ENCODE results near the gene ARSH.
"Not testable (repeated sequence)": the region's sequence is repeated elsewhere in the genome, so short reads cannot be mapped to it uniquely, and the experiment has no call there.

GRCh38 chrX:2963992-2964794 is 42.2 kb upstream of the ARSH start:
- TF ChIP-seq, protein P1, sequence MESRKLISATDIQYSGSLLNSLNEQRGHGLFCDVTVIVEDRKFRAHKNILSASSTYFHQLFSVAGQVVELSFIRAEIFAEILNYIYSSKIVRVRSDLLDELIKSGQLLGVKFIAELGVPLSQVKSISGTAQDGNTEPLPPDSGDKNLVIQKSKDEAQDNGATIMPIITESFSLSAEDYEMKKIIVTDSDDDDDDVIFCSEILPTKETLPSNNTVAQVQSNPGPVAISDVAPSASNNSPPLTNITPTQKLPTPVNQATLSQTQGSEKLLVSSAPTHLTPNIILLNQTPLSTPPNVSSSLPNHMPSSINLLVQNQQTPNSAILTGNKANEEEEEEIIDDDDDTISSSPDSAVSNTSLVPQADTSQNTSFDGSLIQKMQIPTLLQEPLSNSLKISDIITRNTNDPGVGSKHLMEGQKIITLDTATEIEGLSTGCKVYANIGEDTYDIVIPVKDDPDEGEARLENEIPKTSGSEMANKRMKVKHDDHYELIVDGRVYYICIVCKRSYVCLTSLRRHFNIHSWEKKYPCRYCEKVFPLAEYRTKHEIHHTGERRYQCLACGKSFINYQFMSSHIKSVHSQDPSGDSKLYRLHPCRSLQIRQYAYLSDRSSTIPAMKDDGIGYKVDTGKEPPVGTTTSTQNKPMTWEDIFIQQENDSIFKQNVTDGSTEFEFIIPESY (IDR thresholded peaks at IDR 0.05; ENCODE audit: extremely low read depth, insufficient replicate concordance, low read length) = not testable (repeated sequence)
- TF ChIP-seq, protein P2, sequence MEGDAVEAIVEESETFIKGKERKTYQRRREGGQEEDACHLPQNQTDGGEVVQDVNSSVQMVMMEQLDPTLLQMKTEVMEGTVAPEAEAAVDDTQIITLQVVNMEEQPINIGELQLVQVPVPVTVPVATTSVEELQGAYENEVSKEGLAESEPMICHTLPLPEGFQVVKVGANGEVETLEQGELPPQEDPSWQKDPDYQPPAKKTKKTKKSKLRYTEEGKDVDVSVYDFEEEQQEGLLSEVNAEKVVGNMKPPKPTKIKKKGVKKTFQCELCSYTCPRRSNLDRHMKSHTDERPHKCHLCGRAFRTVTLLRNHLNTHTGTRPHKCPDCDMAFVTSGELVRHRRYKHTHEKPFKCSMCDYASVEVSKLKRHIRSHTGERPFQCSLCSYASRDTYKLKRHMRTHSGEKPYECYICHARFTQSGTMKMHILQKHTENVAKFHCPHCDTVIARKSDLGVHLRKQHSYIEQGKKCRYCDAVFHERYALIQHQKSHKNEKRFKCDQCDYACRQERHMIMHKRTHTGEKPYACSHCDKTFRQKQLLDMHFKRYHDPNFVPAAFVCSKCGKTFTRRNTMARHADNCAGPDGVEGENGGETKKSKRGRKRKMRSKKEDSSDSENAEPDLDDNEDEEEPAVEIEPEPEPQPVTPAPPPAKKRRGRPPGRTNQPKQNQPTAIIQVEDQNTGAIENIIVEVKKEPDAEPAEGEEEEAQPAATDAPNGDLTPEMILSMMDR (IDR thresholded peaks at IDR 0.05 in 2 of 3, conservative IDR thresholded peaks at IDR 0.05 in 1 of 3; ENCODE audit: borderline replicate concordance in 1 of 3, insufficient read depth in 1 of 3, low read depth in 2 of 3, low read length in 2 of 3) = not testable (repeated sequence)
- not testable (repeated sequence) for TF ChIP-seq RAD21 (IDR thresholded peaks at IDR 0.05; ENCODE audit: low read depth); EZH2 (IDR thresholded peaks at IDR 0.05)
